Hindlimb muscle (tissue), 1 donor: ENCODE results near the gene ZNF14. TPM values are rescaled to one million over a fixed set of nuclear protein-coding genes. Genes with fewer than 3 reads are reported as not detected.
"Not testable (repeated sequence)": the region's sequence is repeated elsewhere in the genome, so short reads cannot be mapped to it uniquely, and the experiment has no call there.

Experiments
- DNase-seq: peaks from one replicate; pipeline ENCODE4 v3.0.0-alpha.2; 2013
- polyA plus RNA-seq: library from polyadenylated mRNA; unstranded; fragments of 120-200 nt; gene quantifications from one replicate; pipeline ENCODE4 v1.2.1, GENCODE V29; 2013; ENCODE audit not compliant: insufficient read length

Gene ZNF14
- polyA plus RNA-seq, 1 donor, result 4.0 TPM

DNA sequence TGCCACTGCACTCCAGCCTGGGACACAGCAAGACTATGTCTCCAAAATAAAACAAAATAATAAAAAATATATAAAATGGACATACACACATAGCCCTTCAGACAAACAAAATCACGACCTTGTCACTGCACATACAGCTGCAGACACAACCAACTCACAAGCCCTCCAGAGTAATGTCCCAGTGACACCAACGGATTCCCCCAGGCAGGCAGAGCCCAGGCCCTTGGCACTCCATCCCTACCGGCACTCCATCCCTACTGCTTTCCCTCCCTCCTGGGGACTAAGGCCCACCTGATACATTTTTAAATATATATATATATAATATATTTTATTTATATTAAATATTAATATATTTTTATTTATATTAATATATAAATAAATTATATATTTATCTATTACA, 45.8 kb downstream of the ZNF14 start:
- DNase-seq, result no peak

DNA sequence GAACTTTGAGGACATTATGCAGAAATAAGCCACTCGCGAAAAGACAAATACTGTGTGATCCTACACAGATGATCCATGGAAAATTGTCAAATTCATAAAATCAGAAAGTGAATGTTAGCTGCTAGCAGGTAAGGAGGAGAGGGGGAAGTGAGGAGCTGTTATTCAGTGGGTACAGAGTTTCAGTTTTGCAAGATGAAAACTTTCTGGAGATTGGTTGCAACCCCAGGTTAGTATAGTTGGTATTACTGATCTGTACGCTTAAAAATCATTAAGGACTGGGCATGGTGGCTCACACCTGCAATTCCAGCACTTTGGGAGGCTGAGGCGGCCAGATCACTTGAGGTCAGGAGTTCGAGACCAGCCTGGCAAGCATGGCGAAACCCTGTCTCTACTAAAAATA, 46.3 kb downstream of the ZNF14 start:
- no peak for DNase-seq

DNA sequence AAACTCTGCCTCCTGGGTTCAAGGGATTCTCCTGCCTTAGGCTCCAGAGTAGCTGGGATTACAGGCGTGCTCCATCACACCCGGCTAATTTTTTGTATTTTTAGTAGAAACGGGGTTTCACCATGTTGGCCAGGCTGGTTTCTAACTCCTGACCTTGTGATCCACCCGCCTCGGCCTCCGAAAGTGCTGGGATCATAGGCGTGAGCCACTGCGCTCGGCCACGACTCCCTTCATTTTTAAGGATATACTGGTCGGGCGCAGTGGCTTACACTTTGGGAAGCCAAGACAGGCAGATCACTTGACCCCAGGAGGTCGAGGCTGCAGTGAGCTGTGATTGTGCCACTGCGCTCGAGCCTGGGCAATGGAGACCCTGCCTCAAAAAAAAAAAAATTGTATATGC, 46.8 kb downstream of the ZNF14 start:
- DNase-seq, result not testable (repeated sequence)

DNA sequence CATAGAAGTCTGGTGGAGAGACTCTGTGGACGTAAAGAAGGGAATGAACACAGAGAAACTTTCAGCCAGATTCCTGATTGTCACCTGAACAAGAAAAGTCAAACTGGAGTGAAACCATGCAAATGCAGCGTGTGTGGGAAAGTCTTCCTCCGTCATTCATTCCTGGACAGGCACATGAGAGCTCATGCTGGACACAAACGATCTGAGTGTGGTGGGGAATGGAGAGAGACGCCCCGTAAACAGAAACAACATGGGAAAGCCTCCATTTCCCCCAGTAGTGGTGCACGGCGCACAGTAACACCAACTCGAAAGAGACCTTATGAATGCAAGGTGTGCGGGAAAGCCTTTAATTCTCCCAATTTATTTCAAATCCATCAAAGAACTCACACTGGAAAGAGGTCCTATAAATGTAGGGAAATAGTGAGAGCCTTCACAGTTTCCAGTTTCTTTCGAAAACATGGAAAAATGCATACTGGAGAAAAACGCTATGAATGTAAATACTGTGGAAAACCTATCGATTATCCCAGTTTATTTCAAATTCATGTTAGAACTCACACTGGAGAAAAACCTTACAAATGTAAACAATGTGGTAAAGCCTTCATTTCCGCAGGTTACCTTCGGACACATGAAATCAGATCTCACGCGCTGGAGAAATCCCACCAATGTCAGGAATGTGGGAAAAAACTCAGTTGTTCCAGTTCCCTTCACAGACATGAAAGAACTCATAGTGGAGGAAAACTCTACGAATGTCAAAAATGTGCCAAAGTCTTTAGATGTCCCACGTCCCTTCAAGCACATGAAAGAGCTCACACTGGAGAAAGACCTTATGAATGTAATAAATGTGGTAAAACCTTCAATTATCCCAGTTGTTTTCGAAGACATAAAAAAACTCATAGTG, 53.5 kb downstream of the ZNF14 start:
- no peak for DNase-seq

DNA sequence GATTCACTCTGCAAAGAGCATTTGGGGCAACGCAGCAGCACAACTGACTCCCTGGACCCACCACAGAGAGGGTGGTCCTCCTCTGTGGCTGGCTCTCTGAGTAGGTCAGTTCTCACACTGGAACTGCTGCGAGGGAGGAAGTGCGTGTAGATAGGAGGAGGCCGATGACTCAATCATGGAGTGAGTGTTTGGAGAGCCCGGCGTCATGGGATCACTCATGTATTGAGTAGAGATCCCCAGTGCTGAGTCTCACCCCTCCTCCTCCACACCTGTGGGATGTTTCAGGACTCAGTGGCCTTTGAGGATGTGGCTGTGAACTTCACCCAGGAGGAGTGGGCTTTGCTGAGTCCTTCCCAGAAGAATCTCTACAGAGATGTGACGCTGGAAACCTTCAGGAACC, 55.3 kb downstream of the ZNF14 start:
- no peak for DNase-seq

DNA sequence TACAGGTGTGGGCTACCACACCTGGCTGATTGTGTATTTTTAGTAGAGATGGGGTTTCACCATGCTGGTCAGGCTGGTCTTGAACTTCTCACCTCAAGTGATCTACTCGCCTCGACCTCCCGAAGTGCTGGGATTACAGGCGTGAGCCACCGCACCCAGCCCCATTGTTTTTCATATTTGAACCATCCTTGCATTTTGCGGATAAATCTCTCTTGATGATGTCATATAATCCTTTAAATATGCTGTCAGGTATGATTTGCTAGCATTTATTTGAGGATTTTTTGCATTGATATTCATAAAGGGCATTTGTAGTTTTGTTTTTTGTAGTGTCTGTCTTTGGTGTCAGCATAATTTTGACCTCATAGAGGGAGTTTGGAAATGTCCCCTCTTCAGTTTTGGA, 58.6 kb downstream of the ZNF14 start:
- no peak for DNase-seq

DNA sequence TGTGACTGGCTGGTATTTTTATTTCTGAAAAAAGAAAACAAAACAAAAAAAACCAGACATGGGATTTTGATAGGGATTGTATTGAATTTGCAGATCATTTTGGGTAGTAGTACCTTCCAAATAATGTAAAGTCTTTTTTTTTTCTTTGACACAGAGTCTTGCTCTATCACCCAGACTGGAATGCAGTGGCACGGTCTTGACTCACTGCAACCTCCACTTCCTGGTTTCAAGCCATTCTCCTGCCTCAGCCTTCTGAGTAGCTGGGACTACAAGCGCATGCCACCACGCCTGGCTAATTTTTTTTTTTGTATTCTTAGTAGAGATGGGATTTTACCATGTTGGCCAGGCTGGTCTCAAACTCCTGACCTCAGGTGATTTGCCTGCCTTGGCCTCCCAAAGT, 60.1 kb downstream of the ZNF14 start:
- DNase-seq, result no peak

DNA sequence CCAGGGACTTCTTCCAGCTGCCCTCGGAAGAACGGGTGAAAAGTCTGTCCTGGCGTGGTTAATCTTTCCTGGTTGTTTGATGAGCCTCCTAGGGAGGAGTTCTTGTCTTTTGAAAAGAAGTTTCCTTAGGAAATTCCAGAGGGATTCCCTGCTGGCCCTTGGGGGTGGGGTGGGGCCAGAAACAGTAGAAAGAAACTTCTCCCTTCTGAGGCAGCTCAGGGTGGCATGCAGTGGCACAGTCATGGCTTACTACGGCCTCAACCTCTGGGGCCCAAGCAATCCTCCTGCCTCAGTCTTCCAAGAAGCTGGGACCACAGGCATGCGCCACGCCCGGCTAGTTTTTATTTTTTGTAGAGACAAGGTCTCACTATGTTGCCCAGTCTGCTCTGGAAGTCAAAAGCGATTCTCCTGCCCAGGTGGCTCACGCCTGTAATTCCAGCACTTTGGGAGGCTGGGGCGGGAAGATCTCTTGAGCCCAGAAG, 62.8 kb downstream of the ZNF14 start:
- no peak for DNase-seq

DNA sequence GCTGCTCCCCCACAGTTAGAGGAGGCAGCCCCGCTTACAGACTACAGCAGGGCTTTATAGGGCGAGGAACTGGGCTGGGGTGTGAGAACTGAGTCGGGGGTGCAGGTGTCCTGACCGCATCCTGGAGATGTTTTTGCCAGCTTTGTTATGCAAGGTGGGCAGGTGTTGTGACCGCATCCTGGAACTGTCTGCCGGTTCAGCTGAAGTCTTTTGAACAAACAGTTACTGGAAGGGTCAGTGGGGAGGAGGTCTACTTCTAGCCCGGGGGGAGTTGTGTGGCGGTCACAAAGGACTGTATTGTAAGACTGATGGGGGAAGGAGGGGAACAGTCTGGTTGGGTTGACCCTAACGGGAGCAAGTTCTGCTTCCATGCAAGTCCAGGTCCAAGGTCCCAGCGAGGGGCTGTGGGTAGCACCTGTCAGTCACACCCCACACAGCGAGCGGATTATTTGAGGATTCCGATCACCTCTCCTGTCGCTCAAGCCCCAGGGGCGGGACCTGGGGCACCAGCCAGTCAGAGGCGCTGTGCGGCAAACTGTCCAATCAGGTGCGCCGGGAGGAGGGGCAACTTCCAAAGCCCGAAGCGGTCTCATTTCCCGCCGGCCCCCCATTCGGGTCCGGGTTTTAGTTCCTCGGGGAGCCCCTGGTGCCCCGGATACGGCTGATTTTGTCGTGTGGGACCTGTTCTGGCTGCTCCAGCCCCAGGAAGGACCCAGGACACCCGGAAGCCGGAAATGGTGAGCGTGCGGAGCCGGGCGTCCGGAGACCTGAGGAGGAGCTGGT, 64.5 kb downstream of the ZNF14 start, which contains the start of gene ZNF101:
Gene ZNF101, plus strand, starts transcription at position 610 of the 783 bp plus-strand sequence. Its CDS starts 125 bp downstream, at position 735.
- DNase-seq, result peak; percentile 90

DNA sequence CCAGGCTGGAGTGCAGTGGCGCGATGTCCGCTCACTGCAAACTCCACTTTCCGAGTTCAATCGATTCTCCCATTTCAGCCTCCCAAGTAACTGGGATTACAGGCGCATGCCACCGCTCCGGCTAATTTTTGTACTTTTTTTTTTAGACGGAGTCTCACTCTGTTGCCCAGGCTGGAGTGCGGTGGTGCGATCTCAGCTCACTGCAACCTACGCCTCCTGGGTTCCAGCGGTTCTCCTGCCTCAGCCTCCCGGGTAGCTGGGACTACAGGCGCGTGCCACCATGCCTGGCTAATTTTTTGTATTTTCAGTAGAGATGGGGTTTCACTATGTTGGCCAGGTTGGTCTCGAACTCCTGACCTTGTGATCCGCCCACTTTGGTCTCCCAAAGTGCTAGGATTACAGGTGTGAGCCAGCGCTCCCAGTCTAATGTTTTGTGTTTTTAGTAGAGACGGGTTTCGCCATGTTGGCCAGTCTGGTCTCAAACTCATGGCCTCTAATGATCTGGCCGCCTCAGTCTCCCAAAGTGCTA, 67.4 kb downstream of the ZNF14 start:
- not testable (repeated sequence) for DNase-seq

DNA sequence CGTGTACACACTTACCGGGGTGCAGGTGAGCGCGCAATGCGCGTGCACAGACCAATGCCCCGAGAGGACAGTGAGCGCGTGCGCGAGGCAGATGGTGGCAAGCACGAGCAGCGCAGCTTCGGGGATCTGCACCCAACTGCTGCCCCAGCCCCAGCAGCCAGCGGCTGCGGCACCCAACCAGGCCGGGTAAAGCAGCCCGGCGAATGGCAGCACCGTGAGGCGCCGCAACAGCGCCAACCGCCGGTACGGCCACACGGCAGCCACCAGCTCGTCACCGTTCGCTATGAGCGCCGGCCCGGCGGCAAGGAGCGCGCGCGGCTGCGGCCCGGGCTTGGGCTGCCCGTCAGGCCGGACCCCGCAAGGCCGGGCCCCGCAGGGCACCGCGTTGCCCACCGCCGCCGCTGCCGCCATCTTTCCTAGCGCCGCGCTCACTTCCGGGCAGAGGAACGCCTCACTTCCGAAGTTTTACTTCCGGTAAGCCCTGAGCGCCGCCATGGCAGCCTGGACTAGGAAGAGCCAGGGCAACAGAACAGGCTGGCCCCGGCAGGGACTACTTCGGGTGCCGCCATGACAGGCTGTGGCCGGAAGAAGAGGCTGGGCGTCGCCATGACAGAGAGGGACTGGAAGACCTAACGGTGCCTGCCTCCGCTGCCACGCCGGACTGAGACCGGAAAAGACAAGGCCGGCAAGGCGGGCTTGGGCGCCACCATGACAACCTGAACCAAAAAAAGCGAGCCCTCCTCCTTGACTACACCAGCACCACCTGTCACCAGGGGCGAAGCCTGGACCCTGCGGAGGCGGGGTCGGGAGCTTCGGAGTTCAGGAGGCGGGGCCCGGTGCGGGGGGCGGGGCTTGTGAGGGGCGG, 69.4 kb downstream of the ZNF14 start, which contains the start of gene ATP13A1:
Gene ATP13A1, minus strand, starts transcription at position 421 of the 865 bp plus-strand sequence. Its CDS starts 10 bp downstream, at position 411.
- peak; percentile 95 for DNase-seq

DNA sequence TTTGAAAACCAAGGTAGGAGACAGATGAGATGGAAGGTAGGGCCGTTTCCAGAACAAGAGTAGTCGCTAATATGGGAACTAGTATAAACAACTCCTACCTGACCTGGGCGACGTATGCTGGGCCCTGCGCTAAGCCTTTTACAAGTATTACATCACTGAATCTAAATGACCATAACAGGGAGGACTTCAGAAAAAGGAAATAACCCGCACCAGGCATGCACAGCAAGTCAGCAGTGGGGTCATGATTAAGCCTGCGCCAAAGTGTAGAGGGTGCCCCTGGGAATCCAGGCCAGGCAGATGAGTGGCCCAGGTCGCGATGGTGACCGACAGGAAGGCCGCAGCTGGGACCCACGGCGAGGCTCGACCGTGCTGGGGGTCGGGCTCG, 70.0 kb downstream of the ZNF14 start:
- DNase-seq, result no peak

DNA sequence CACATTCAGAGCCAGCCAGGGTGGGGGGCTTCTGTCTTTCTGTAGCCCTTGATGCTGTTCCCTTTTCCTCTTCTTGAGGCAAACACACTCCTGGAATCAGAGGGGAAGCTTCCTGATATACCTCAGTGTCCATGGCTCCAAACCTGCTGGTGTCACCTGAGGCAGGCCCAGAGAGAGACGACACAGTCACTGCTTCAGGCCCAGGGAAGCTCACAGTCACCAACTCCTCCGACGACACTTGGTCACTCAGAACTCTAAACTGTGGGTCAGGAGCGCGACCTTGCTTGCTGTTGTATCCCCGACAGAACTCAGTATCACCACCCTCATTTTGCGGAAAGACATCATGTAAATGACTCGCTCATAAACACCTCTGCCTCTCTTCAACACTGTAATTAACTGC, 70.6 kb downstream of the ZNF14 start:
- no peak for DNase-seq

DNA sequence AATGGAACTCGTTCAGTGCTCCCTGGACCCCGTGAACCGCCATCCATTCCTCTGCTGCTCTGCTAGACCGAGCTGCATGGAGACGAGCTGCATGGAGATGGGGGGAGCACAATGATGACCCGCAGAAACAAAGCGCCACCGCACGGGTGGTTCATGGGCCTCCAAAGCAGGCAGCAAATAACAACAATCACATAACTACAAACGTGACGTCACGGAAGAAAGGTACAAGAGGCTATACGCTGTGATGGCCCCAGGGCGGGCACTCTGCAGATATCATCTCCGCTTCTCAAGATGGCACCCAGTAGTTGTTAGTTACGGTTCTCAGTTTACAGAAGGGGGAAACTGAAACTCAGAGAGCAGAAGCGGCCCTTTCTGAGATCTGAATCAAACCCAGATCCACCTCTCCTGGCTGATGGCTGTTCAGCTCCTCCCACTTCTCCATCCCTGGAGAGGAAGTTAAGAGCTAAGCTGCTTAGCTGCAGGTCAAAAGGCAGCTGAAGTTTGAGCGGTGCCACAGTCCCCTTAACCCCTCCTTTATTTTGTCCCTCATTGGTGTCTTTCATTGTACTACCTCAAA, 71.1 kb downstream of the ZNF14 start:
- DNase-seq, result no peak

DNA sequence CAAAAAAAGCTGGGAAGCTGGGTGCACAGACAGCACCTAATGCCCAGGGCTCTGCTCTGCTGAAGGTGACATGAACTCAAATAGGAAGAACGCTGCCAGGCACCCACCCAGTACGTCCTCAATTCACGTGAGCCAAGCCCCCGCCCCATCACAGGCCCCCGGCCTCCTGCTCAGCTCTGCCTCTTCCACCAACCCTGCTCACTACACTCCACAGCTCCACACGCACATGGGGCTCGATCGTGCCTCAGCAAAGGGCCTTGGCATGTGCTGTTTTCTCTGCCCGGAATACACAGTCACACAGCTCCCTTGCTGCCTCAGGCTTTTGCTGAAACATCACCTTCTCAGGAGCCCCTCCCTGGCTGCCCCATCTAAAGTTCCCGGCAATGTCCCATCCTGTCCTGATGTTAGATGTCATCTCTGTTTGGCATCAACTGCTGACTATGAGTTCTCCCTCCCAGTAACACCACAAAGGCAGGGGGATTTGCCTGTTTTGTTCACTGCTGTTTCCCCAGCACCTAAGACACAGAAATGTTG, 71.7 kb downstream of the ZNF14 start:
- no peak for DNase-seq

Other genes with a start within 250 kb of the ZNF14 start
- gene TSSK6, start 217.6 kb downstream of the ZNF14 start, polyA plus RNA-seq, result 1.2 TPM
- gene NDUFA13, start 216.9 kb downstream of the ZNF14 start, polyA plus RNA-seq, result 180 TPM
- gene YJEFN3, start 204.2 kb downstream of the ZNF14 start, polyA plus RNA-seq, result 7.3 TPM
- gene CILP2, start 194.8 kb downstream of the ZNF14 start, polyA plus RNA-seq, result 1.5 TPM
- 2.3 TPM for gene PBX4, start 114.4 kb downstream of the ZNF14 start, polyA plus RNA-seq
- gene LPAR2, start 104.9 kb downstream of the ZNF14 start, polyA plus RNA-seq, result 4.4 TPM
- gene GMIP, start 89.5 kb downstream of the ZNF14 start, polyA plus RNA-seq, result 4.5 TPM
- gene ATP13A1, start 69.4 kb downstream of the ZNF14 start, polyA plus RNA-seq, result 36.3 TPM
- gene ZNF101, start 64.3 kb downstream of the ZNF14 start, polyA plus RNA-seq, result 7.6 TPM
- gene ZNF506, start 88.6 kb upstream of the ZNF14 start, polyA plus RNA-seq, result 17.0 TPM
- gene ZNF253, start 132.8 kb upstream of the ZNF14 start, polyA plus RNA-seq, result 11.9 TPM
- 9.3 TPM for gene ZNF93, start 167.8 kb upstream of the ZNF14 start, polyA plus RNA-seq